HepG2 (cell line): ENCODE results near the gene MIA2. TPM values are rescaled to one million over a fixed set of nuclear protein-coding genes. Genes with fewer than 3 reads are reported as not detected.
A peak's percentile ranks its signal among the peaks of the same experiment; 100 is the strongest.

ENCODE experiments used
- ARNTL ChIP-seq: sonication (generic); formaldehyde crosslinking; IDR thresholded peaks from 2 replicates; pipeline ENCODE4 v1.4.0; 2020; ENCODE audit warnings: mild to moderate bottlenecking, missing genetic modification reagents
- MLLT10 ChIP-seq: sonication (generic); formaldehyde crosslinking; IDR thresholded peaks from 2 replicates; pipeline ENCODE4 v1.4.0; 2020; ENCODE audit warnings: missing genetic modification reagents
- MTF2 ChIP-seq: sonication (generic); formaldehyde crosslinking; IDR thresholded peaks from 2 replicates; pipeline ENCODE4 v1.5.0; 2020; ENCODE audit warnings: missing genetic modification reagents, borderline replicate concordance
- NKX3-1 ChIP-seq: sonication (generic); formaldehyde crosslinking; IDR thresholded peaks from 2 replicates; pipeline ENCODE4 v1.5.0; 2020; ENCODE audit warnings: missing genetic modification reagents
- PPARG ChIP-seq: conservative IDR thresholded peaks from 2 replicates; pipeline ENCODE4 v1.6.1; 2016; ENCODE audit warnings: missing biosample characterization, missing genetic modification reagents
- RORA ChIP-seq: sonication (generic); formaldehyde crosslinking; IDR thresholded peaks from 2 replicates; pipeline ENCODE4 v1.5.0; 2020; ENCODE audit warnings: mild to moderate bottlenecking, missing genetic modification reagents, moderate library complexity
- TCF7 ChIP-seq: sonication (generic); IDR thresholded peaks from 2 replicates; pipeline ENCODE4 v1.6.1; 2016; ENCODE audit warnings: antibody characterized with exemption, low read depth
- YEATS2 ChIP-seq: sonication (generic); formaldehyde crosslinking; IDR thresholded peaks from 2 replicates; pipeline ENCODE4 v1.4.0; 2020; ENCODE audit warnings: missing genetic modification reagents, borderline replicate concordance
- ZNF260 ChIP-seq: sonication (generic); formaldehyde crosslinking; IDR thresholded peaks from 2 replicates; pipeline ENCODE4 v1.4.0; 2020; ENCODE audit warnings: missing genetic modification reagents, low read depth, mild to moderate bottlenecking, borderline replicate concordance
- ZNF292 ChIP-seq: sonication (generic); formaldehyde crosslinking; IDR thresholded peaks from 2 replicates; pipeline ENCODE4 v1.8.1; 2022; ENCODE audit warnings: mild to moderate bottlenecking, low read depth, missing genetic modification reagents, borderline replicate concordance
- ZNF446 ChIP-seq: sonication (generic); formaldehyde crosslinking; IDR thresholded peaks from 2 replicates; pipeline ENCODE4 v1.5.0; 2020; ENCODE audit warnings: mild to moderate bottlenecking, missing genetic modification reagents
- ZNF496 ChIP-seq: sonication (generic); formaldehyde crosslinking; IDR thresholded peaks from 2 replicates; pipeline ENCODE4 v1.8.1; 2023; ENCODE audit warnings: mild to moderate bottlenecking, moderate library complexity, missing genetic modification reagents; ENCODE audit not compliant: insufficient replicate concordance
- ZNF614 ChIP-seq: IDR thresholded peaks from 2 replicates; pipeline ENCODE4 v1.6.1; 2018; ENCODE audit warnings: missing biosample characterization, missing genetic modification reagents, inconsistent platforms, borderline replicate concordance
- ZNF83 ChIP-seq: sonication (generic); formaldehyde crosslinking; IDR thresholded peaks from 2 replicates; pipeline ENCODE4 v1.4.0; 2020; ENCODE audit warnings: missing genetic modification reagents, mild to moderate bottlenecking, borderline replicate concordance
- ZSCAN12 ChIP-seq: sonication (generic); formaldehyde crosslinking; IDR thresholded peaks from 2 replicates; pipeline ENCODE4 v1.9.0; 2021; ENCODE audit warnings: mild to moderate bottlenecking, missing genetic modification reagents
- polyA plus RNA-seq, 8 experiments: library from polyadenylated mRNA; depleted of rRNA in 3 of 8; stranded (reverse) in 7 of 8; unstranded in 1 of 8; fragments of >200 nt; fragmentation: Illumina TruSeq in 4 of 8; extraction: Trizol in 4 of 8; gene quantifications; 2 replicates each; pipeline versions ENCODE4 v1.2.1 to v1.2.3, GENCODE V29; 2011 to 2016; ENCODE audit warnings: low read depth in 4 of 8, missing spikeins in 1 of 8, mixed read lengths in 1 of 8; ENCODE audit not compliant: insufficient read depth in 1 of 8
- total RNA-seq, 5 experiments: library from RNA; depleted of rRNA; stranded (reverse); fragments of >200 nt; fragmentation: Illumina TruSeq; extraction: Trizol; gene quantifications; 2 replicates each; pipeline ENCODE4 v1.2.3, GENCODE V29; 2016; ENCODE audit warnings: low read depth in 1 of 5
- TF ChIP-seq, protein P1 (sequence below): sonication (generic); formaldehyde crosslinking; IDR thresholded peaks from 2 replicates; pipeline ENCODE4 v1.4.0; 2020; ENCODE audit warnings: missing genetic modification reagents
- TF ChIP-seq, protein P2 (sequence below): sonication (generic); formaldehyde crosslinking; conservative IDR thresholded peaks from 2 replicates; pipeline ENCODE4 v1.8.0; 2022; ENCODE audit warnings: missing genetic modification reagents
- TF ChIP-seq, protein P3 (sequence below): sonication (generic); formaldehyde crosslinking; conservative IDR thresholded peaks from 2 replicates; pipeline ENCODE4 v1.4.0; 2020; ENCODE audit warnings: missing genetic modification reagents
- TF ChIP-seq, protein P4 (sequence below): sonication (generic); formaldehyde crosslinking; conservative IDR thresholded peaks from 2 replicates; pipeline ENCODE4 v1.8.0; 2022; ENCODE audit warnings: mild to moderate bottlenecking, moderate library complexity, missing genetic modification reagents

The MIA2 gene
- total and polyA plus RNA-seq, 2 of the 13 experiments (the other 11 are each of a cell fraction or from before 2014, with no cell fraction given): 134 to 158 TPM

DNA sequence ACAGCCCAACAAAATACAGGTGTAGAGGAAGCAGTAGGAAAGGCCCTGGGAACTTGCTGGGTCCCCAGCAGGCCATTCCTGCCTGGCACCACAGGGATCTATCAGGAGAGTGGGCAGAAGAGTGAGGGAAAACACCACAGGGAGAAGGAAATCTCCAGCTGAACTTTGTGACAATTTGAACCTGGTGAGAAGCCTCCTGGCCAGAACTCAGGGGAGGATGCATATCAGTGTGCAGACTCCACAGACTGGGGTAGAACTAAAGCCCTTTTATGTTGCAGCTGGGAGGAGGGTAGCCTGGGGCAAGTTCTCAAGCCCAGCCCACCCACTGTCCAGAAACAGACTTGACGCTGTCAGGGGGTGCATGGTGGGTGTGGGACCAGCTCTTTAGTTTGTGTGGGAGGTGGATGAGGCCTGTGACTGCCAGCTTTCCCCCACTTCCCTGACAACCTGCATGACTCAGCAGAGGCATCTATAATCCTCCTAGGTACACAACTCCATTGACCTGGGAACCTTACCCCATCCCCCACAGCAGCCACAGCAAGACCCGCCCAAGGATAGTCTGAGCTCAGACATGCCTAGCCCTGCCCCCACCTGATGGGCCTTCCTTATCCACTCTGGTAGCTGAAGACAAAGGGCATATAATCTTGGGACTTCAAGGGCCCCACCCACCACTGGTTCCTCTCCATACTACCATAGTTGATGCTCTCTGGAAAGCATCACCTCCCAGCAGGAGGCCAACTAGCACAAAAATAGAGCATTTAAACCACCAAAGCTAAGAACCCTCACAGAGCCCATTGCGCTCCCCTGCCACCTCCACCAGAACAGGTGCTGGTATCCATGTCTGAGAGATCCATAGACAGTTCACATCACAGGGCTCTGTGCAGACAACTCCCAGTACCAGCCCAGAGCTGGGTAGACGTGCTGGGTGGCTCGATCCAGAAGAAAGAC, 29.8 kb upstream of the MIA2 start (continued):
- TF ChIP-seq, protein P1, sequence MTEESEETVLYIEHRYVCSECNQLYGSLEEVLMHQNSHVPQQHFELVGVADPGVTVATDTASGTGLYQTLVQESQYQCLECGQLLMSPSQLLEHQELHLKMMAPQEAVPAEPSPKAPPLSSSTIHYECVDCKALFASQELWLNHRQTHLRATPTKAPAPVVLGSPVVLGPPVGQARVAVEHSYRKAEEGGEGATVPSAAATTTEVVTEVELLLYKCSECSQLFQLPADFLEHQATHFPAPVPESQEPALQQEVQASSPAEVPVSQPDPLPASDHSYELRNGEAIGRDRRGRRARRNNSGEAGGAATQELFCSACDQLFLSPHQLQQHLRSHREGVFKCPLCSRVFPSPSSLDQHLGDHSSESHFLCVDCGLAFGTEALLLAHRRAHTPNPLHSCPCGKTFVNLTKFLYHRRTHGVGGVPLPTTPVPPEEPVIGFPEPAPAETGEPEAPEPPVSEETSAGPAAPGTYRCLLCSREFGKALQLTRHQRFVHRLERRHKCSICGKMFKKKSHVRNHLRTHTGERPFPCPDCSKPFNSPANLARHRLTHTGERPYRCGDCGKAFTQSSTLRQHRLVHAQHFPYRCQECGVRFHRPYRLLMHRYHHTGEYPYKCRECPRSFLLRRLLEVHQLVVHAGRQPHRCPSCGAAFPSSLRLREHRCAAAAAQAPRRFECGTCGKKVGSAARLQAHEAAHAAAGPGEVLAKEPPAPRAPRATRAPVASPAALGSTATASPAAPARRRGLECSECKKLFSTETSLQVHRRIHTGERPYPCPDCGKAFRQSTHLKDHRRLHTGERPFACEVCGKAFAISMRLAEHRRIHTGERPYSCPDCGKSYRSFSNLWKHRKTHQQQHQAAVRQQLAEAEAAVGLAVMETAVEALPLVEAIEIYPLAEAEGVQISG (CRISPR knock-in tag): peak; percentile 40; the same call in 1 of the 2 replicates
- no peak for TF ChIP-seq ZSCAN12 (CRISPR knock-in tag)
- TF ChIP-seq ZNF614 (CRISPR knock-in tag): 0 out of 2 replicates have a peak, but pooled peaks have one; percentile 13
- no peak for TF ChIP-seq YEATS2
- no peak for TF ChIP-seq NKX3-1 (CRISPR knock-in tag)
- TF ChIP-seq, protein P2, sequence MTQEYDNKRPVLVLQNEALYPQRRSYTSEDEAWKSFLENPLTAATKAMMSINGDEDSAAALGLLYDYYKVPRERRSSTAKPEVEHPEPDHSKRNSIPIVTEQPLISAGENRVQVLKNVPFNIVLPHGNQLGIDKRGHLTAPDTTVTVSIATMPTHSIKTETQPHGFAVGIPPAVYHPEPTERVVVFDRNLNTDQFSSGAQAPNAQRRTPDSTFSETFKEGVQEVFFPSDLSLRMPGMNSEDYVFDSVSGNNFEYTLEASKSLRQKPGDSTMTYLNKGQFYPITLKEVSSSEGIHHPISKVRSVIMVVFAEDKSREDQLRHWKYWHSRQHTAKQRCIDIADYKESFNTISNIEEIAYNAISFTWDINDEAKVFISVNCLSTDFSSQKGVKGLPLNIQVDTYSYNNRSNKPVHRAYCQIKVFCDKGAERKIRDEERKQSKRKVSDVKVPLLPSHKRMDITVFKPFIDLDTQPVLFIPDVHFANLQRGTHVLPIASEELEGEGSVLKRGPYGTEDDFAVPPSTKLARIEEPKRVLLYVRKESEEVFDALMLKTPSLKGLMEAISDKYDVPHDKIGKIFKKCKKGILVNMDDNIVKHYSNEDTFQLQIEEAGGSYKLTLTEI (CRISPR knock-in tag): no peak
- TF ChIP-seq MLLT10: no peak
- TF ChIP-seq RORA (CRISPR knock-in tag): no peak
- TF ChIP-seq MTF2 (CRISPR knock-in tag): no peak
- TF ChIP-seq ZNF446: no peak
- no peak for TF ChIP-seq ZNF292
- TF ChIP-seq ZNF260 (CRISPR knock-in tag): no peak
- TF ChIP-seq, protein P3, sequence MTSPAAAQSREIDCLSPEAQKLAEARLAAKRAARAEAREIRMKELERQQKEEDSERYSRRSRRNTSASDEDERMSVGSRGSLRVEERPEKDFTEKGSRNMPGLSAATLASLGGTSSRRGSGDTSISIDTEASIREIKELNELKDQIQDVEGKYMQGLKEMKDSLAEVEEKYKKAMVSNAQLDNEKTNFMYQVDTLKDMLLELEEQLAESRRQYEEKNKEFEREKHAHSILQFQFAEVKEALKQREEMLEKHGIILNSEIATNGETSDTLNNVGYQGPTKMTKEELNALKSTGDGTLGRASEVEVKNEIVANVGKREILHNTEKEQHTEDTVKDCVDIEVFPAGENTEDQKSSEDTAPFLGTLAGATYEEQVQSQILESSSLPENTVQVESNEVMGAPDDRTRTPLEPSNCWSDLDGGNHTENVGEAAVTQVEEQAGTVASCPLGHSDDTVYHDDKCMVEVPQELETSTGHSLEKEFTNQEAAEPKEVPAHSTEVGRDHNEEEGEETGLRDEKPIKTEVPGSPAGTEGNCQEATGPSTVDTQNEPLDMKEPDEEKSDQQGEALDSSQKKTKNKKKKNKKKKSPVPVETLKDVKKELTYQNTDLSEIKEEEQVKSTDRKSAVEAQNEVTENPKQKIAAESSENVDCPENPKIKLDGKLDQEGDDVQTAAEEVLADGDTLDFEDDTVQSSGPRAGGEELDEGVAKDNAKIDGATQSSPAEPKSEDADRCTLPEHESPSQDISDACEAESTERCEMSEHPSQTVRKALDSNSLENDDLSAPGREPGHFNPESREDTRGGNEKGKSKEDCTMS (CRISPR knock-in tag): no peak
- 0 out of 2 replicates have a peak, but pooled peaks have one; percentile 27 for TF ChIP-seq PPARG (CRISPR knock-in tag)
- 0 out of 2 replicates have a peak, but pooled peaks have one; percentile 17 for TF ChIP-seq ARNTL (CRISPR knock-in tag)
- no peak for TF ChIP-seq ZNF496
- TF ChIP-seq, protein P4, sequence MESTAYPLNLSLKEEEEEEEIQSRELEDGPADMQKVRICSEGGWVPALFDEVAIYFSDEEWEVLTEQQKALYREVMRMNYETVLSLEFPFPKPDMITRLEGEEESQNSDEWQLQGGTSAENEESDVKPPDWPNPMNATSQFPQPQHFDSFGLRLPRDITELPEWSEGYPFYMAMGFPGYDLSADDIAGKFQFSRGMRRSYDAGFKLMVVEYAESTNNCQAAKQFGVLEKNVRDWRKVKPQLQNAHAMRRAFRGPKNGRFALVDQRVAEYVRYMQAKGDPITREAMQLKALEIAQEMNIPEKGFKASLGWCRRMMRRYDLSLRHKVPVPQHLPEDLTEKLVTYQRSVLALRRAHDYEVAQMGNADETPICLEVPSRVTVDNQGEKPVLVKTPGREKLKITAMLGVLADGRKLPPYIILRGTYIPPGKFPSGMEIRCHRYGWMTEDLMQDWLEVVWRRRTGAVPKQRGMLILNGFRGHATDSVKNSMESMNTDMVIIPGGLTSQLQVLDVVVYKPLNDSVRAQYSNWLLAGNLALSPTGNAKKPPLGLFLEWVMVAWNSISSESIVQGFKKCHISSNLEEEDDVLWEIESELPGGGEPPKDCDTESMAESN (CRISPR knock-in tag): 0 out of 2 replicates have a peak, but pooled peaks have one; percentile 61
- no peak for TF ChIP-seq ZNF83 (CRISPR knock-in tag)
- TF ChIP-seq TCF7: no peak
